Adrenal gland (tissue), 5 donors: ENCODE data around the gene DDX27.

Experiments
- CTCF ChIP-seq, 6 experiments: fragments of 450-650 bp in 4 of 6; fragments of 200-600 bp in 2 of 6; sonication (generic) in 1 of 6; IDR thresholded peaks; 1 replicate in 5 of 6; 2 replicates in 1 of 6; pipeline versions ENCODE4 v1.5.1 to v1.8.0; 2016 to 2021; ENCODE audit warnings: antibody characterized with exemption in 6 of 6, mild to moderate bottlenecking in 2 of 6, moderate library complexity in 1 of 6
- POLR2A ChIP-seq, 2 donors: fragments of 450-650 bp; IDR thresholded peaks; one replicate each; pipeline ENCODE4 v1.6.1; 2017; ENCODE audit warnings: antibody characterized with exemption in 2 of 2, mild to moderate bottlenecking in 2 of 2, moderate library complexity in 1 of 2
- donor health status: DM: no; HTN: no; CAD: no.

- TF ChIP-seq CTCF (IDR thresholded peaks at IDR 0.05) (no peak), POLR2A (IDR thresholded peaks at IDR 0.05) (no peak)
These were observed 42.0 kb downstream of the DDX27 start for GRCh38 chr20:49261173-49261572.
